ENCODE measurements around the gene GMCL2. TPM values are rescaled to one million over a fixed set of nuclear protein-coding genes. Genes with fewer than 3 reads are reported as not detected.

The GMCL2 gene
- total and polyA plus RNA-seq, 9 of the 15 experiments (the other 6 are each of a cell fraction or from before 2014, with no cell fraction given), result 0.04 TPM; not detected in 8

GRCh38 chr5:178230879-178231538 is 43.8 kb upstream of the GMCL2 start (continued):
- TF ChIP-seq NKRF (IDR thresholded peaks at IDR 0.05; ENCODE audit: borderline replicate concordance) (no peak), ZBTB40 (IDR thresholded peaks at IDR 0.05) (peak; percentile 82), ZBTB40 (CRISPR knock-in tag; IDR thresholded peaks at IDR 0.05) (no peak), SOX6 (IDR thresholded peaks at IDR 0.05) (no peak), TAF15 (IDR thresholded peaks at IDR 0.05; ENCODE audit: low read depth, low read length) (no peak), RFX5 (IDR thresholded peaks at IDR 0.05; ENCODE audit: low read depth, low read length) (no peak), FIP1L1 (IDR thresholded peaks at IDR 0.05; ENCODE audit: low read depth, low read length, poor library complexity, severe bottlenecking) (no peak), ZNF121 (CRISPR knock-in tag; conservative IDR thresholded peaks at IDR 0.05) (no peak), PHB (CRISPR knock-in tag; IDR thresholded peaks at IDR 0.05) (no peak), BCLAF1 (IDR thresholded peaks at IDR 0.05; ENCODE audit: borderline replicate concordance in 1 of 2, control insufficient read depth in 1 of 2, low read depth in 2 of 2, low read length in 1 of 2) (no peak)

Data from K562 (cell line).